ENCODE measurements around the gene WDR90. TPM values are rescaled to one million over a fixed set of nuclear protein-coding genes. Genes with fewer than 3 reads are reported as not detected.

The WDR90 gene
- polyA plus RNA-seq, 3 donors = 0.13 to 16.5 (median 1.1) TPM

- H3K9me3 Mint-ChIP-seq = peaks cover 0 to 7% (median 0%) of the 10 kb centered on the region in 7 donors
- H3K27me3 Mint-ChIP-seq (ENCODE audit: low read depth in 3 of 3) = peaks cover 47 to 77% (median 58%) of the 10 kb centered on the region in 3 donors
- H3K27ac Mint-ChIP-seq = no peak overlapping the region
- H3K4me1 ChIP-seq (ENCODE audit: control insufficient read depth in 1 of 2, insufficient read depth in 2 of 2, low read length in 2 of 2) = peaks cover 22 to 32% of the 10 kb centered on the region in 2 donors
- 1% methylated on average over 73 of the region's 74 CpGs for WGBS (ENCODE audit: insufficient coverage)
- H3K4me1 Mint-ChIP-seq = peaks cover 16% of the 10 kb centered on the region
- peak overlapping the region; percentile 74 for H2AFZ ChIP-seq (ENCODE audit: insufficient read depth, low read depth, low read length, poor library complexity, severe bottlenecking)
- peaks cover 11 to 72% of the 10 kb centered on the region in 2 donors for H3K27me3 ChIP-seq (ENCODE audit: control insufficient read depth in 2 of 2, insufficient read depth in 2 of 2, low read length in 2 of 2)
- H4K20me1 ChIP-seq (ENCODE audit: insufficient read depth, low read length) = no peaks in the 10 kb centered on the region
- H3K36me3 Mint-ChIP-seq = peaks cover 0 to 3% of the 10 kb centered on the region in 2 donors
- H3K9me3 ChIP-seq (replicated peaks in 1 of 2; ENCODE audit: control insufficient read depth in 1 of 2, insufficient read depth in 1 of 2, low read length in 2 of 2) = peaks cover 4 to 9% of the 10 kb centered on the region in 2 donors
- H3K79me2 ChIP-seq (ENCODE audit: insufficient read depth, low read length) = no peaks in the 10 kb centered on the region
- peak overlapping the region; percentile 64 to 83 for H3K4me3 Mint-ChIP-seq
- no peak for TF ChIP-seq CTCF (IDR thresholded peaks at IDR 0.05)
- peak overlapping the region in 1 of 3 experiments; percentile 71 for H3K4me3 ChIP-seq (replicated peaks in 1 of 3; ENCODE audit: low read depth in 2 of 3, low read length in 3 of 3)
- peak overlapping the region; percentile 4 for H3K9ac ChIP-seq (ENCODE audit: insufficient read depth, low read length, poor library complexity, severe bottlenecking)
- intact Hi-C loops (cut with micrococcal nuclease) = no loop called here
- no peak for DNase-seq
- H3K4me2 ChIP-seq (replicated peaks; ENCODE audit: extremely low read depth, low read length, poor library complexity, severe bottlenecking) = peak overlapping the region; percentile 84
- H3K36me3 ChIP-seq (replicated peaks in 1 of 2; ENCODE audit: control insufficient read depth in 1 of 2, insufficient read depth in 2 of 2, low read length in 2 of 2) = no peaks in the 10 kb centered on the region
- H3K27ac ChIP-seq (ENCODE audit: low read depth in 1 of 2, low read length in 2 of 2) = no peak overlapping the region
Measured at GRCh38 chr16:715477-716199, 66.5 kb downstream of the WDR90 start.

- Histone ChIP-seq H3K27ac (ENCODE audit: low read depth in 1 of 2, low read length in 2 of 2) (no peak overlapping the region), H3K79me2 (ENCODE audit: insufficient read depth, low read length) (no peaks in the 10 kb centered on the region), H4K20me1 (ENCODE audit: insufficient read depth, low read length) (no peaks in the 10 kb centered on the region), H3K4me3 (replicated peaks in 1 of 3; ENCODE audit: low read depth in 2 of 3, low read length in 3 of 3) (peak overlapping the region in 1 of 3 experiments; percentile 71), H2AFZ (ENCODE audit: insufficient read depth, low read depth, low read length, poor library complexity, severe bottlenecking) (no peak overlapping the region), H3K9ac (ENCODE audit: insufficient read depth, low read length, poor library complexity, severe bottlenecking) (peak overlapping the region; percentile 4), H3K4me1 (ENCODE audit: control insufficient read depth in 1 of 2, insufficient read depth in 2 of 2, low read length in 2 of 2) (peaks cover 23 to 37% of the 10 kb centered on the region in 2 donors), H3K27me3 (ENCODE audit: control insufficient read depth in 2 of 2, insufficient read depth in 2 of 2, low read length in 2 of 2) (peaks cover 11 to 71% of the 10 kb centered on the region in 2 donors), H3K4me2 (replicated peaks; ENCODE audit: extremely low read depth, low read length, poor library complexity, severe bottlenecking) (peak overlapping the region; percentile 84), H3K9me3 (replicated peaks in 1 of 2; ENCODE audit: control insufficient read depth in 1 of 2, insufficient read depth in 1 of 2, low read length in 2 of 2) (peaks cover 4 to 9% of the 10 kb centered on the region in 2 donors), H3K36me3 (replicated peaks in 1 of 2; ENCODE audit: control insufficient read depth in 1 of 2, insufficient read depth in 2 of 2, low read length in 2 of 2) (no peaks in the 10 kb centered on the region)
- Mint-ChIP-seq H3K27me3 (ENCODE audit: low read depth in 3 of 3) (peaks cover 47 to 74% (median 56%) of the 10 kb centered on the region in 3 donors), H3K9me3 (peaks cover 0 to 7% (median 0%) of the 10 kb centered on the region in 7 donors), H3K4me3 (peak overlapping the region; percentile 64 to 83), H3K27ac (no peak overlapping the region), H3K4me1 (peaks cover 16% of the 10 kb centered on the region), H3K36me3 (peaks cover 0 to 3% of the 10 kb centered on the region in 2 donors)
- no peak for TF ChIP-seq CTCF (IDR thresholded peaks at IDR 0.05)
- WGBS (ENCODE audit: insufficient coverage) = 46% methylated on average over 7 of the region's 12 CpGs
- no peak for DNase-seq
- intact Hi-C loops (cut with micrococcal nuclease) = no loop called here
Measured at GRCh38 chr16:716200-716568, 67.0 kb downstream of the WDR90 start.
